ENCODE data around the gene CCNC. TPM values are rescaled to one million over a fixed set of nuclear protein-coding genes. Genes with fewer than 3 reads are reported as not detected.
"Not testable (repeated sequence)": the region's sequence is repeated elsewhere in the genome, so short reads cannot be mapped to it uniquely, and the experiment has no call there.

The CCNC gene
- total RNA-seq, 1 donor from 2014 or later: 94.8 TPM

DNA sequence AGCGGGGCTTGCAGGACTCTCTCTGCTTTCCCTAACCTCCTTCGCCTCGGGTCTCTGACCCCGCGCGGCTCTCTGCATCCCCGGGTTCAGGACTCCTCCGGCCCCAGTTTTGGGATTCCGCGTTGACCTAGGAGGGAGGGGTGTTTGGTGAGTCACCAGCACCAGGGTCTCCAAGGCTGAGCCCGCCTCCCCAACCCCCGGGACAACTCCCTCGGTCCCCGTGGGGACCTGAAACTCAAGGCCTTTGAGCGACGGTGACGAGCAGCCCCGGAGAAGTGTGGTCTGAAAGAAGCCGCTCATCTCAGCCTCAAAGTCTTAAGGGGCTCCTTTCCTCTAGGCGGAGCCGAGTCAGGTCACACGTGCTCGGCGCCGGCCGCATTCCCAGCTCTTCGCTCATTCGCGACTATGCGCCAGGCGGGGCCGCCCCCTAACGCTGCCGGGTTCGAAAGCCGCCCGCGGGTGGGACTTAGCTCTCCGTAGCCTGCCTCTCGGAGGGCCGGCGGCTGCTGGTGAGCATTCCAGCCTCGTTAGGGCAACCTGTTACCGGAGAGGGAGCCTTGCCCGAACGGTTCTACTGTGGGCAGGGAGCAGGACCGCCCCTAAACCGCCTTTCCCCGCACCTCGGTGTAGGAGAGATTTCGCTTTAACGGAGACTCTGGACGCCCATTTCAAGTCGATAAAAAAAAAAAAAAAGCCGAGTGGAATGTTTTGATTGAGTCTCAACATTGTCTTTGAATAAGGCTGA is 35.1 kb upstream of the CCNC start:
- no peaks in the 10 kb centered on the region for H3K36me3 ChIP-seq (ENCODE audit: control insufficient read depth, insufficient read depth, low read length)
- TF ChIP-seq, protein P1, sequence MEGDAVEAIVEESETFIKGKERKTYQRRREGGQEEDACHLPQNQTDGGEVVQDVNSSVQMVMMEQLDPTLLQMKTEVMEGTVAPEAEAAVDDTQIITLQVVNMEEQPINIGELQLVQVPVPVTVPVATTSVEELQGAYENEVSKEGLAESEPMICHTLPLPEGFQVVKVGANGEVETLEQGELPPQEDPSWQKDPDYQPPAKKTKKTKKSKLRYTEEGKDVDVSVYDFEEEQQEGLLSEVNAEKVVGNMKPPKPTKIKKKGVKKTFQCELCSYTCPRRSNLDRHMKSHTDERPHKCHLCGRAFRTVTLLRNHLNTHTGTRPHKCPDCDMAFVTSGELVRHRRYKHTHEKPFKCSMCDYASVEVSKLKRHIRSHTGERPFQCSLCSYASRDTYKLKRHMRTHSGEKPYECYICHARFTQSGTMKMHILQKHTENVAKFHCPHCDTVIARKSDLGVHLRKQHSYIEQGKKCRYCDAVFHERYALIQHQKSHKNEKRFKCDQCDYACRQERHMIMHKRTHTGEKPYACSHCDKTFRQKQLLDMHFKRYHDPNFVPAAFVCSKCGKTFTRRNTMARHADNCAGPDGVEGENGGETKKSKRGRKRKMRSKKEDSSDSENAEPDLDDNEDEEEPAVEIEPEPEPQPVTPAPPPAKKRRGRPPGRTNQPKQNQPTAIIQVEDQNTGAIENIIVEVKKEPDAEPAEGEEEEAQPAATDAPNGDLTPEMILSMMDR (IDR thresholded peaks at IDR 0.05; ENCODE audit: insufficient read depth, low read length, severe bottlenecking): no peak
- FAIRE-seq: no peak
- H3K4me3 ChIP-seq (ENCODE audit: low read depth, low read length): no peak overlapping the region
- H3K27me3 ChIP-seq (ENCODE audit: control insufficient read depth, insufficient read depth, low read length): peaks cover 70% of the 10 kb centered on the region
- no peak for DNase-seq (ENCODE audit: low read depth)

DNA sequence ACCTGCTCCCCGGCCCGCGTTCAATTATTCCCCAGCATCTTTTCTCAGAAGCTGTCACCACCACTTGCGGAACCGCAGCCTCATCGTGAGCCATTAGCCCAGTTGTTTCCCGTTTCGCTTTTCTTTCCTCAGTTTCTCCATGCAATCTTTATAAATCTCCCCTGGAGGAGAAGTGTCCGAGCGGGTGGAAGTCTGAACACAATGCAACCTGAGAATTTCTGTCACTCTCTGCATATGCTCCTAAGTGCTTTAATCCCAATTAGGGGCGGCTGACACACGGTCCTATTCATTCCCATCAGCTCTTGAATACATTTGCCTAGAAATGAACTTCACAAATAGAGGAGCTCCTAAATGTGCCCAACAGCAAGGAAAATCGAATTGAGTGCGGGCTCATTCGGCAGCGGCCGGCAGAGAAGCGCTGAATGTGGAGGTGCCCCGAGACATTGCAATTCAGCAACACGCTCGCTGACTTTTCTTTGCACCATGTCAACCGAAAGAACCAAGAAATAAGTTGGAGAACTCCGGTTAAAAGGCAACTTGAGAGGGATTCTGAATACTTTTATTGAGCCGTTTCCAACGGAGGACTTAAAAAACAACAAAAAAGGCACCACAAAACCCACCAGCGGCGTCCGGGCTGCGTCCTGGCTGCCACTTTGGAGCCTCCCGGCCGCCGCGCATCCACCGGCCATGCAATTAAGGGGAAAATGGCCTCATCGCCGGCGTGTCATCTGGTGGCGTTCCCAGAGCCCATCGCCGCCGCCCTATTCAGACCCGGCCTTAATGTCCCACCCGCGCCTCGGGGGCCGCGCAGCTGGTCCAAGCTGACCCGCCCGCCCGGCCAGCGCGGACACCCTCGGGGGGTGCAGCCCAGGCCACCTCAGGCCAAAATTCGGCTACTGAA is 34.3 kb upstream of the CCNC start:
- TF ChIP-seq, protein P1 (IDR thresholded peaks at IDR 0.05; ENCODE audit: insufficient read depth, low read length, severe bottlenecking): no peak
- Histone ChIP-seq H3K27me3 (ENCODE audit: control insufficient read depth, insufficient read depth, low read length) (peaks cover 63% of the 10 kb centered on the region), H3K4me3 (ENCODE audit: low read depth, low read length) (no peak overlapping the region), H3K36me3 (ENCODE audit: control insufficient read depth, insufficient read depth, low read length) (no peaks in the 10 kb centered on the region)
- FAIRE-seq: no peak
- DNase-seq (ENCODE audit: low read depth): no peak

DNA sequence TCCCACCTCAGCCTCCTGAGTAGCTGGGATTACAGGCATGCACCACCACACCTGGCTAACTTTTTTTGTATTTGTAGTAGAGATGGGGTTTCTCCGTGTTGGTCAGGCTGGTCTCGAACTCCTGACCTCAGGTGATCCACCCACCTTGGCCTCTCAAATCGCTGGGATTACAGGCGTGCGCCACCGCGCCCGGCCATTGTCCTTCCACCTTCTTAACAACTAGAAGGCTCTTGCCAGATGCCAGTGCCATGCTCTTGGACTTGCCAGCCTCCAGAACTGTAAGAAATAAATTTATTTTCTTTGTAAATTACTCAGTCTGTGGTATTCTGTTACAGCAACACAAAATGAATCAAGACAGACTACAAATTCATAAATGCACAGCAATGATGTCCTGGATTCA is 26.2 kb upstream of the CCNC start:
- H3K36me3 ChIP-seq (ENCODE audit: control insufficient read depth, insufficient read depth, low read length); H3K4me3 ChIP-seq (ENCODE audit: low read depth, low read length); FAIRE-seq; DNase-seq (ENCODE audit: low read depth): not testable (repeated sequence)
- peaks cover 37% of the 10 kb centered on the region for H3K27me3 ChIP-seq (ENCODE audit: control insufficient read depth, insufficient read depth, low read length)

DNA sequence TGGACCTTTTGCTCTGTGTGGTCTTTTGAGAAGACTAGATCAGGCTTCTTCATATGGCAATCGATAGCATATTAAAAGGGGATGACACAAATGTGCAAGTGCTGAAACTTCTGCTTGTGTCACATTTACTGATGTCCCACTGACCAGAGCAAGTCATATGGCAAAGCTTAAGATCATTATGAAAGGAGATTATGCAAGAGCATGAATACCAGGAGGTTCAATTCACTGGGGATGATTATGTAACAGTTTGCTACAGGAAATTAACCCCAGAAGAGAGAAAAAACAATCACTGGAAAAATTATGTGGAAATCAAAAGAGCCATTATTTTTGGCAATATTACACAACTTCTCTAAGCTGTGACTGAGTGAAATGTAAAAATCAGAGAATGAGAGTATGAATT is 24.4 kb upstream of the CCNC start:
- no peak overlapping the region for H3K4me3 ChIP-seq (ENCODE audit: low read depth, low read length)
- TF ChIP-seq, protein P1 (IDR thresholded peaks at IDR 0.05; ENCODE audit: insufficient read depth, low read length, severe bottlenecking): no peak
- FAIRE-seq (no peak), DNase-seq (ENCODE audit: low read depth) (peak; percentile 51)
- H3K27me3 ChIP-seq (ENCODE audit: control insufficient read depth, insufficient read depth, low read length): peaks cover 45% of the 10 kb centered on the region
- H3K36me3 ChIP-seq (ENCODE audit: control insufficient read depth, insufficient read depth, low read length): no peaks in the 10 kb centered on the region

DNA sequence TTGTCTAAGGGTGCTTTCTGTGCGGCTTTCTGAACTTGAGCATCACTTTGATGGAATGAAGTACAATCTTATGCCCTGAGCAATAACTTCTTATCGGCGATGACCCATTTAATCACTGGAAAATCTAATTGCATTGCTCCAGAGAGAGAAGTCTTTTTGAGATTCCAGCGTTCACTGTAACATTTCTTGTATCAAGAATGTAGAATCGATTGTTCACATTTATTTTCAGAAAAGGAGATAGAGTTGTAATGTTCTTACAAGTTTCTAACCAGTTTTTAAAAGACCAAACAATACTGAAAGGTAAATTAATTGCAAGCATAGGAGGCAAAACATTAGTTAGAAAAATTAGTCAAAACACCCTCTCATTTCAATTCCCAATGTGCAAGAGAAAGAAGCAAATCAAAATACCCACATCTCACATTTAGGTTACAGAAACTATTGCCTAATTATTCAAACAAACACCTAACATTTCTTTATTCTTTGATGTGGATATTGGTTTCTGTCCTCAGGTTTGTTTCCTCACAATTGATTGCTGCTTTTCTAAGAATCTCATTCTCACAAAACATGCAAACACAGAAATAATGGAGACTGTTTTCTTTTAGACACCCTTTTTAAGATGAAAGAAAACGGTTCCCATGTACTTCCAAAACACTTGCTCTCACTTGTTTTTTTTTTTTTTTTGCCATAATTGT is 23.4 kb upstream of the CCNC start:
- TF ChIP-seq, protein P1 (IDR thresholded peaks at IDR 0.05; ENCODE audit: insufficient read depth, low read length, severe bottlenecking): no peak
- Histone ChIP-seq H3K27me3 (ENCODE audit: control insufficient read depth, insufficient read depth, low read length) (peaks cover 45% of the 10 kb centered on the region), H3K36me3 (ENCODE audit: control insufficient read depth, insufficient read depth, low read length) (no peaks in the 10 kb centered on the region), H3K4me3 (ENCODE audit: low read depth, low read length) (no peak overlapping the region)
- FAIRE-seq (no peak), DNase-seq (ENCODE audit: low read depth) (no peak)

All from bronchial epithelial cell (primary cell).